Measurements from ENCODE around the gene TMEM253.

- TF ChIP-seq CTCF (IDR thresholded peaks at IDR 0.05), result no peak
- TF ChIP-seq POLR2A (IDR thresholded peaks at IDR 0.05), result no peak
- no peak for TF ChIP-seq EP300 (IDR thresholded peaks at IDR 0.05)
Measured at GRCh38 chr14:21105095-21105494, 4.2 kb downstream of the TMEM253 start.
